NCI-H2081 treated with DMSO at 0.1 percent for 48 hours (cell line): ENCODE measurements around the gene MAPKBP1.

Source experiments
- DNase-seq: peaks from one replicate; lab custom pipeline; 2025; lab: John Stamatoyannopoulos, UW

The MAPKBP1 gene

GRCh38 chr15:41870689-41871081 is 96.4 kb downstream of the MAPKBP1 start:
- DNase-seq, result no peak

GRCh38 chr15:41871175-41871905 is 97.1 kb downstream of the MAPKBP1 start:
- DNase-seq, result no peak

GRCh38 chr15:41872166-41872747 is 98.0 kb downstream of the MAPKBP1 start:
- no peak for DNase-seq

- DNase-seq, result no peak
Observed at GRCh38 chr15:41873711-41874110, 99.4 kb downstream of the MAPKBP1 start.

GRCh38 chr15:41874736-41875135 is 100.5 kb downstream of the MAPKBP1 start:
- DNase-seq, result no peak

GRCh38 chr15:41876007-41876406 is 101.7 kb downstream of the MAPKBP1 start:
- no peak for DNase-seq

- no peak for DNase-seq
Observed at GRCh38 chr15:41876689-41877088, 102.4 kb downstream of the MAPKBP1 start.
